ENCODE results near the gene ICAM5. TPM values are rescaled to one million over a fixed set of nuclear protein-coding genes. Genes with fewer than 3 reads are reported as not detected.

Gene ICAM5
- total RNA-seq, 4 donors from 2014 or later, result 0.31 to 1.1 (median 0.53) TPM

DNA sequence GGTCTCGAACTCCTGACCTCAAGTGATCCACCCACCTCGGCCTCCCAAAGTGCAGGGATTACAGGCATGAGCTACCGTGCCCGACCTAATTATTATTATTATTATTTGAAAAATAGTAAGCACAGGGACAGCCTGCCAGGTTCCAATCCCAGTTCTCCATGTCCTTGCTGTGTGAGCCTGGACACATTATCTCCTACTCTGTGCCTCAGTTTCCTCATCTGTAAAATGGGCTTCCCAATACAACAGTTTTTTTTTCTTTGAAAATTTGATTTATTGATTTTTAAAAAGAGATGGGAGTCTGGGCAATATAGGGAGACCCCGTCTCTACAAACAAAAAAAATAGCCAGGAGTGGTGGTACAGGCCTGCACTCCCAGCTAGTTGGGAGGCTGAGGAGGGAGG lies 16.6 kb downstream of the ICAM5 start:
- TF ChIP-seq, protein P1, sequence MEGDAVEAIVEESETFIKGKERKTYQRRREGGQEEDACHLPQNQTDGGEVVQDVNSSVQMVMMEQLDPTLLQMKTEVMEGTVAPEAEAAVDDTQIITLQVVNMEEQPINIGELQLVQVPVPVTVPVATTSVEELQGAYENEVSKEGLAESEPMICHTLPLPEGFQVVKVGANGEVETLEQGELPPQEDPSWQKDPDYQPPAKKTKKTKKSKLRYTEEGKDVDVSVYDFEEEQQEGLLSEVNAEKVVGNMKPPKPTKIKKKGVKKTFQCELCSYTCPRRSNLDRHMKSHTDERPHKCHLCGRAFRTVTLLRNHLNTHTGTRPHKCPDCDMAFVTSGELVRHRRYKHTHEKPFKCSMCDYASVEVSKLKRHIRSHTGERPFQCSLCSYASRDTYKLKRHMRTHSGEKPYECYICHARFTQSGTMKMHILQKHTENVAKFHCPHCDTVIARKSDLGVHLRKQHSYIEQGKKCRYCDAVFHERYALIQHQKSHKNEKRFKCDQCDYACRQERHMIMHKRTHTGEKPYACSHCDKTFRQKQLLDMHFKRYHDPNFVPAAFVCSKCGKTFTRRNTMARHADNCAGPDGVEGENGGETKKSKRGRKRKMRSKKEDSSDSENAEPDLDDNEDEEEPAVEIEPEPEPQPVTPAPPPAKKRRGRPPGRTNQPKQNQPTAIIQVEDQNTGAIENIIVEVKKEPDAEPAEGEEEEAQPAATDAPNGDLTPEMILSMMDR (IDR thresholded peaks at IDR 0.05), result no peak
- ATAC-seq (ENCODE audit: low FRiP score) (no peak), DNase-seq (ENCODE audit: low spot score) (no peak)

DNA sequence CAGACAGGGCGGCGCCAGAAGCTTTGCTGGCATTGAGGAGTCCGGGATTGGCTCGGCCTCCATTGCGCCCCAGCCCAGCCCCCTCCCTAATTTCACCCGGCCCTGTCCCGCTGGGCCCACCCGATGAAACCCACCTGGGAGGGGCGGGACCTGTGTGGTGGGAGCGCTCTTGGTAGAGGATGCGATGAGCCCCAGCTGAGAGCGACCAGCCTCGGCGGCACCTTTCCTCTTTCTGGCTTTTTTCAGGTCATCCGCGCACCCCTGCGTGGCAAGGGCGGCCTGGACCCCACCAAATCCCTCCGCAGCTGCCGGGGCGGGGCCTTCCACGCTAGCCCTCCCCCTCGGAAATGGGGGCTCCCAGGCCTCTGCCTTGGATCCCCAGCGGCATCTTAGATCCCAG lies 19.7 kb downstream of the ICAM5 start, which contains the start of gene ZGLP1:
Gene ZGLP1, minus strand, starts transcription at position 393 of the 400 bp plus-strand sequence.
- TF ChIP-seq, protein P1 (IDR thresholded peaks at IDR 0.05), result no peak
- ATAC-seq (ENCODE audit: low FRiP score) (no peak), DNase-seq (ENCODE audit: low spot score) (no peak)

DNA sequence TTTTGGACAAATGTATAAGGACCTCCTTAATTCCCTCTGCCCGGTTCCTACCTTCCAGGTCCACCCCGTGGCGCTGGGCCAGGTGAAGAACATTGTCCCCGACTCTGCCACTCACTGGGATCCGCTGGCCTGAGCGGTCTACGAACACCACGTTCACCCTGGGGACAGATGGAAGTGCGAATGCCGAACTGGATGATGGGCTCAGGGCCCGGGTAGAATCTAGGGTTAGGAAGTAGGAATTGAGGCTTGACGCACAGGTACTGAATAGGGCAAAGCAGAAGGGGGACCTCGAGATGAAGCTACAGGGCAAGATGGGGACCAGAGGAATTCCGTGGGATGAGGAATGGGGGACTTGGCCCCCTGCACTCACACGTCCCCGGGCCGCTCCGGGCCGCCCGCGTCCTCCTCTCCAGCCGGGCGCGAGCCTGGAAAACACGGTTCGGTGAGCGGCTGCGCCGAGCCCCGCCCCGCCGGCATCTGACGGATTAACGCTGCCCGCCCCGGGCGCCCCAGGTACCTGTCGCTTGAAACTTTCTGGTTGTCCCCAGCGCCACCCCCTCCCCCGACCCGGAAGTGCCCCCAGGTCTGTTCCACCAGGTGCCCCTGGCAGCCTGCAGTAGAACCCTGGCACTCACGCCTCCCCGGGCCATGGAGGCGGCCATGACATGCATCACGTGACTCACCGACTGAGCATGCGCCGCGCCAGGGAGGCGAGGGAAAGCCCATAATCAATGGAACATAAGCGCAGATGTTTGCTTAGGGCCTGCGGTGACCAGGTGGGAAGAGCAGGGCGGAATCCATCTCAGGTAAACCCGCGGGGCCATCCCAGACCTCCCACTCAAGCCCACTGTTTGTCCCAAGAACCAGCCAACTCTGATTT lies 25.8 kb downstream of the ICAM5 start, which contains the start of gene FDX2:
Gene FDX2, minus strand, starts transcription at position 681 of the 880 bp plus-strand sequence. Its CDS starts 19 bp downstream, at position 662.
- peak; percentile 75 for ATAC-seq (ENCODE audit: low FRiP score)
- TF ChIP-seq, protein P1 (IDR thresholded peaks at IDR 0.05), result no peak
- DNase-seq (ENCODE audit: low spot score), result peak; percentile 87

DNA sequence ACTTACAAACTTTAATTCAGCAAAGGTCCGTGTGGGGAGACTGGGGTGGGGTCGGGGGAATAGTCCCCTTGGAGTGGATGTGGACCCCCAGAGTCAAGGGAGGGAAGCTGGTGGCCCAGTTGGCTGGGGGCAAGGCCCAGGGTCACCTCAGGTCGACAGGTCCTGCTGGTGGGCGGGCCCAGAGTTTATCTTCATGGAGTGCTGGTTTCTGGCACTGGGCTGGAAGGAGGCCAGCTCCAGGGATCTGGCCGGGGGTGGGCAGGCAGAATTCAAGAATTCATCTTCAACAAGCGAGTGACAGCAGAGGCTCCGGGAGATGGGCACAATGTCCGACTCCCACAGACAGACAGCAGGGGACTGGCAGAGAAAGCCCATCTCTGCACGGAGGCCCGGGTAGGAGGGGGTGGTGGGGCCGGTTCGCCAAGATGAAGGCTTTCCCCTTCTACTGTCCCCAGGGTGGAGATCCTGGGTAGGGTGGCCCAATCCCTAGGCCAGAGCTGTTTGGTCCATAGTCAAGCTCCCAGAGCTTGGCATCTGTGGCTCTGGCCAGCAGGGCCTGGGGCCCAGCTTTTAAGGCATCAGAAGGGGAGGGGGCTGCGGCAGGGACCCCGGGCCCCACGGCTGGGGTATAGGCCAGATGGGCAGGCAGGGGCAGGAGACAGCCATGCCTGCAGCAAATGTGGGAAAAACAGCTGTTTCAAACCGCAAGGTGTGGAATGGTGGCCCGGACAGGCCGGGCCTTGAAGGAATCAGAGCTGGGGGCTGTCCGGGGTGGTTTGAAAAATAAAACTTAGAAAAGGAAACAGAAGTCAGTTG lies 26.7 kb downstream of the ICAM5 start:
- ATAC-seq (ENCODE audit: low FRiP score), result no peak
- DNase-seq (ENCODE audit: low spot score), result no peak
- TF ChIP-seq, protein P1 (IDR thresholded peaks at IDR 0.05), result no peak

DNA sequence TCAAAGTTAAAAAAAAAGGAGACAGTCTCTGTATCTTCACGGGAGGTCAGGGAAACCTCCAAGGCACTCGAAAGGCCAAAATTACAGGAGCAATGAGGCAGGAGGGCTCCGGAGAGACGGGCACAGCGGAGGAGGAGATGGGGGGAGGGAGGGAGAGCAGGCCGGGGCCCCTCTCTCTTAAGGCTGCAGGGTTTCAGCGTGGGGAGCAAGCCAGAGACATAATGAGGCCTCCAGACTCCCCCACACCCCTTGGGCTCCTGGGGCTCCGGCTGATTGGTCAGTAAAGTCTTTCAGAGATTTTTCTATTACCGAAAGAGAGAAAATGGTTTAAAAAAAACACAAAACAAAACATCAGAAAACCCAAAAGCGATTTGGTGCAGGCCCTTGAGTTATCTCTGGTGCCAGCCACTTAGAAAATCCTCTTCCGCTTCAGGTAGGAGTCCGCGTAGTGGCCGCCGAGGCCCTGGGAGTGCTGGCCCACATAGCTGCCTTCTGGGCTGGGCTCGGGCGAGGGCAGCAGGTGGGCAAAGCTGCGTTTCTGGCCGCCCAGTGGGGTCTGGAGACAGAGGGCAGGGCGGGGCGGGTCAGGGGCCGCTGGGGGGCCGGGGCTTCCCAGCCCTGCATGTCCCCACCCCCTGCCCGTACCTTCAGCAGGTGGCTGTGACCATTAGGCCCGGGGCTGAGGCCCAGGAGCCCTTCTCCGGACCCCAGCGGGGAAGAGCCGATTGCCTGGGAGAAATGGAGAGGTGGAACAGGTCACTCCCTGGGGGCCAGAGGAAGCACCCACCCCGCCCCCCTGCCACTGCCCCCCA lies 27.5 kb downstream of the ICAM5 start:
- TF ChIP-seq, protein P1 (IDR thresholded peaks at IDR 0.05), result no peak
- no peak for ATAC-seq (ENCODE audit: low FRiP score)
- DNase-seq (ENCODE audit: low spot score), result no peak

DNA sequence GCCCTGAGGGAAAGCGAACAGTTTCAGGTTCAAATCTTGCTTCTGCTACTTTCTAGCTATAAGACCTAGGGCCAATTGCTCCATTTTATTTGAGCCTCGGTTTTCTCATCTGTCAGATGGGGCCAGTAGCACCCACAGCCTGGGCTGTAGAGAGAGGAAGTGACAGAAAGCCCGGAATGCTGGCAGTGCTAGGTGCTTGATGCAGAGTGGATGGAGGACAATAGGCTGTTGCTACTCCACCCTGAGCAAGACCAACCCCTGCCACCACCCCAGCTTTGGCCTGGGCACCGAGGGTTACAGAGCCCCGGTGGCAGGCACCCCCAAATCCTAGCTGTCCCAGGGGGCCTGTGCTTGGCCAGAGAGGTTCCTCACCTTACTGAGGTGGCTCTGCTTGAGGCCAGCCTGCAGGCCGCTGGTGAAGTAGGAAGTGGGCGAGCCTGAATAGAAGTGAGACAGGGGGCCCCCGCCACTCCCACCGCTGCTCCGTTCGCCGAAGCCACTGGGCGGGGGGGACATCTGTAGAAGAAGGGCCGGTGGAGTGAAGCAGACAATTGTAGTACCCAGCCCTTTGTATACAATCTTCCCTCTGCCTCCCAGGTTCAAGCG lies 28.2 kb downstream of the ICAM5 start:
- TF ChIP-seq, protein P1 (IDR thresholded peaks at IDR 0.05), result no peak
- no peak for ATAC-seq (ENCODE audit: low FRiP score)
- DNase-seq (ENCODE audit: low spot score), result no peak
